Tibial nerve (tissue), 4 donors: ENCODE data around the gene FBXL14.
A peak's percentile ranks its signal among the peaks of the same experiment; 100 is the strongest.

Experiments
- EP300 ChIP-seq, 2 donors: sonication (generic); formaldehyde crosslinking; IDR thresholded peaks; one replicate each; pipeline ENCODE4 v1.6.1; 2017; ENCODE audit warnings: antibody characterized with exemption in 2 of 2, mild to moderate bottlenecking in 1 of 2
- POLR2A ChIP-seq, 2 donors: fragments of 450-650 bp; IDR thresholded peaks; one replicate each; pipeline ENCODE4 v1.6.1; 2017; ENCODE audit warnings: antibody characterized with exemption in 2 of 2, mild to moderate bottlenecking in 2 of 2, moderate library complexity in 2 of 2
- TF ChIP-seq, protein P1 (sequence below), 5 experiments: fragments of 200-600 bp in 3 of 5; fragments of 450-650 bp in 2 of 5; sonication (generic) in 3 of 5; IDR thresholded peaks; one replicate each; pipeline ENCODE4 v1.5.1; 2016 to 2019; ENCODE audit warnings: antibody characterized with exemption in 5 of 5, mild to moderate bottlenecking in 3 of 5, moderate library complexity in 2 of 5

DNA sequence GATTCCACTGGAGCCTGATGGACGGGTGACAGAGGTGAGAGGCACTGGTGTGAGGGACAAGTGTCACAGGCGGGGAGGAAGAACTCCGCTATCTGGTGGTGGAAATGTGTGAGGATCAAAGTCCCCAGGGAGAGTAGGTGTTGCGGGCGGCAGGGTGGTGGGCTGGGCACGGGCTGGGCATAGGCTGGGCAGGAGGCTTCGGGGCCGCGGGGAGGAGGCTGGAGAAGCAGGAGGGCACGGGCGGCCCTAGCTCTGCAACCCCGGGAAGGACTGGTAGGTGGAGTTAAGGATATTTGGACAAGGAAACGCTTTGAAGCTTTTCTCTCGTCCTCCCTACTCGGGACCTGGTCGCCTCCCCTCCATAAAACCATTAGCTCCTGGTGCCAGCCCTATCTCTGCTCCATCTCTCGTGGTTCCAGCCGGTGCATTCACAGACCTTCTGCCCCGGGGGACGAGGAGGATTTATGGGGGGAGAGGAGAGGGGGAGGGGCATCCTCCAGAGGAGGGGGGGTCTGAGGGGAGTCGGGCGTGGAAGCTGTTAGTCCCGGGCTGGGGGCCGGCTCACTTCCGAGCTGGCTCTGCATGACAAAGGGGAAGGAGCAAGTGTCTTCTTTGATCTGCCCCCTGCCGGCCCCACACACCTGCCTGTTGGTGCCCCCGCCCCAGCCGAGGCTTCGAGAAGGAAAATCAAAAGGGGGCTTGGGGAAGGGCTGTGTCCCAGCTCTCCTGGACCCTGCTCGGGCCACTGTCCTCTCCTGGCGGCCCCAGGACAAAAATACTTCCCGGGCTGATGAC, 35.2 kb upstream of the FBXL14 start:
- no peak for TF ChIP-seq POLR2A (IDR thresholded peaks at IDR 0.05)
- TF ChIP-seq EP300 (IDR thresholded peaks at IDR 0.05) = no peak
- TF ChIP-seq, protein P1, sequence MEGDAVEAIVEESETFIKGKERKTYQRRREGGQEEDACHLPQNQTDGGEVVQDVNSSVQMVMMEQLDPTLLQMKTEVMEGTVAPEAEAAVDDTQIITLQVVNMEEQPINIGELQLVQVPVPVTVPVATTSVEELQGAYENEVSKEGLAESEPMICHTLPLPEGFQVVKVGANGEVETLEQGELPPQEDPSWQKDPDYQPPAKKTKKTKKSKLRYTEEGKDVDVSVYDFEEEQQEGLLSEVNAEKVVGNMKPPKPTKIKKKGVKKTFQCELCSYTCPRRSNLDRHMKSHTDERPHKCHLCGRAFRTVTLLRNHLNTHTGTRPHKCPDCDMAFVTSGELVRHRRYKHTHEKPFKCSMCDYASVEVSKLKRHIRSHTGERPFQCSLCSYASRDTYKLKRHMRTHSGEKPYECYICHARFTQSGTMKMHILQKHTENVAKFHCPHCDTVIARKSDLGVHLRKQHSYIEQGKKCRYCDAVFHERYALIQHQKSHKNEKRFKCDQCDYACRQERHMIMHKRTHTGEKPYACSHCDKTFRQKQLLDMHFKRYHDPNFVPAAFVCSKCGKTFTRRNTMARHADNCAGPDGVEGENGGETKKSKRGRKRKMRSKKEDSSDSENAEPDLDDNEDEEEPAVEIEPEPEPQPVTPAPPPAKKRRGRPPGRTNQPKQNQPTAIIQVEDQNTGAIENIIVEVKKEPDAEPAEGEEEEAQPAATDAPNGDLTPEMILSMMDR (IDR thresholded peaks at IDR 0.05) = peak in 1 of 5 experiments; percentile 28
